HepG2 (cell line): ENCODE results near the gene RGS10. TPM values are rescaled to one million over a fixed set of nuclear protein-coding genes. Genes with fewer than 3 reads are reported as not detected.

Experiments used
- GFI1 ChIP-seq: sonication (generic); formaldehyde crosslinking; IDR thresholded peaks from 2 replicates; pipeline ENCODE4 v1.5.0; 2020; ENCODE audit warnings: missing genetic modification reagents, mild to moderate bottlenecking, borderline replicate concordance
- HOXA3 ChIP-seq: sonication (generic); formaldehyde crosslinking; IDR thresholded peaks from 2 replicates; pipeline ENCODE4 v1.5.0; 2020; ENCODE audit warnings: missing genetic modification reagents
- KDM6A ChIP-seq: IDR thresholded peaks from 2 replicates; pipeline ENCODE4 v1.6.1; 2016; ENCODE audit warnings: low read depth
- KLF12 ChIP-seq: sonication (generic); formaldehyde crosslinking; IDR thresholded peaks from 2 replicates; pipeline ENCODE4 v1.4.0; 2020; ENCODE audit warnings: missing genetic modification reagents, borderline replicate concordance
- MATR3 ChIP-seq: sonication (generic); formaldehyde crosslinking; IDR thresholded peaks from 2 replicates; pipeline ENCODE4 v1.4.0; 2020; ENCODE audit warnings: missing genetic modification reagents
- MED13 ChIP-seq: sonication (generic); formaldehyde crosslinking; IDR thresholded peaks from 2 replicates; pipeline ENCODE4 v1.5.0; 2020; ENCODE audit warnings: missing genetic modification reagents
- NFKBIZ ChIP-seq: IDR thresholded peaks from 2 replicates; pipeline ENCODE4 v1.6.1; 2018; ENCODE audit warnings: missing genetic modification reagents, missing compliant biosample characterization
- NR2F6 ChIP-seq, 2 experiments: IDR thresholded peaks; 2 replicates each; pipeline ENCODE4 v1.6.1; 2016; ENCODE audit warnings: antibody characterized with exemption in 1 of 2, mild to moderate bottlenecking in 1 of 2
- PLSCR1 ChIP-seq: sonication (generic); formaldehyde crosslinking; IDR thresholded peaks from 2 replicates; pipeline ENCODE4 v1.5.0; 2020; ENCODE audit warnings: missing genetic modification reagents, mild to moderate bottlenecking, borderline replicate concordance
- PREB ChIP-seq: sonication (generic); formaldehyde crosslinking; IDR thresholded peaks from 2 replicates; pipeline ENCODE4 v1.4.0; 2020; ENCODE audit warnings: missing genetic modification reagents
- RARA ChIP-seq: IDR thresholded peaks from 2 replicates; pipeline ENCODE4 v1.6.1; 2016; ENCODE audit warnings: missing genetic modification reagents, missing compliant biosample characterization
- THYN1 ChIP-seq: sonication (generic); formaldehyde crosslinking; IDR thresholded peaks from 2 replicates; pipeline ENCODE4 v1.8.1; 2023; ENCODE audit warnings: low read depth, mild to moderate bottlenecking, moderate library complexity, missing genetic modification reagents, borderline replicate concordance
- ZBTB43 ChIP-seq: sonication (generic); formaldehyde crosslinking; conservative IDR thresholded peaks from 2 replicates; pipeline ENCODE4 v1.4.0; 2020; ENCODE audit warnings: missing genetic modification reagents
- ZFY ChIP-seq: sonication (generic); formaldehyde crosslinking; IDR thresholded peaks from 2 replicates; pipeline ENCODE4 v1.4.0; 2020; ENCODE audit warnings: missing genetic modification reagents
- ZHX2 ChIP-seq, 2 experiments: sonication (generic) in 1 of 2; formaldehyde crosslinking in 1 of 2; IDR thresholded peaks; 2 replicates each; pipeline versions ENCODE4 v1.6.1 to v1.9.0; 2014 to 2022; ENCODE audit warnings: antibody characterized with exemption in 1 of 2, borderline replicate concordance in 1 of 2, inconsistent platforms in 1 of 2, low read depth in 1 of 2, missing genetic modification reagents in 1 of 2
- ZNF230 ChIP-seq: sonication (generic); formaldehyde crosslinking; IDR thresholded peaks from 2 replicates; pipeline ENCODE4 v1.4.0; 2020; ENCODE audit warnings: mild to moderate bottlenecking, missing genetic modification reagents
- ZNF629 ChIP-seq: sonication (generic); formaldehyde crosslinking; conservative IDR thresholded peaks from 2 replicates; pipeline ENCODE4 v1.5.0; 2020; ENCODE audit warnings: missing genetic modification reagents
- polyA plus RNA-seq, 8 experiments: library from polyadenylated mRNA; depleted of rRNA in 3 of 8; stranded (reverse) in 7 of 8; unstranded in 1 of 8; fragments of >200 nt; fragmentation: Illumina TruSeq in 4 of 8; extraction: Trizol in 4 of 8; gene quantifications; 2 replicates each; pipeline versions ENCODE4 v1.2.1 to v1.2.3, GENCODE V29; 2011 to 2016; ENCODE audit warnings: low read depth in 4 of 8, missing spikeins in 1 of 8, mixed read lengths in 1 of 8; ENCODE audit not compliant: insufficient read depth in 1 of 8
- total RNA-seq, 5 experiments: library from RNA; depleted of rRNA; stranded (reverse); fragments of >200 nt; fragmentation: Illumina TruSeq; extraction: Trizol; gene quantifications; 2 replicates each; pipeline ENCODE4 v1.2.3, GENCODE V29; 2016; ENCODE audit warnings: low read depth in 1 of 5

RGS10 gene
- total and polyA plus RNA-seq, 2 of the 13 experiments (the other 11 are each of a cell fraction or from before 2014, with no cell fraction given) = 1.7 to 5.1 TPM

- TF ChIP-seq ZHX2 (IDR thresholded peaks at IDR 0.05; ENCODE audit: low read depth) (no peak), ZHX2 (CRISPR knock-in tag; IDR thresholded peaks at IDR 0.05; ENCODE audit: borderline replicate concordance) (no peak), PREB (CRISPR knock-in tag) (no peak), PLSCR1 (CRISPR knock-in tag) (no peak), THYN1 (CRISPR knock-in tag) (no peak), GFI1 (peak; percentile 57; the same call in 1 of the 2 replicates), MED13 (CRISPR knock-in tag) (no peak), ZNF629 (CRISPR knock-in tag) (0 out of 2 replicates have a peak, but pooled peaks have one; percentile 24), ZBTB43 (peak; percentile 84; the same call in 1 of the 2 replicates), ZNF230 (CRISPR knock-in tag) (0 out of 2 replicates have a peak, but pooled peaks have one; percentile 63), NR2F6 (IDR thresholded peaks at IDR 0.05) (peak; percentile 78), NR2F6 (CRISPR knock-in tag; IDR thresholded peaks at IDR 0.05) (peak; percentile 90), RARA (peak; percentile 90), ZFY (peak; percentile 52), KLF12 (CRISPR knock-in tag) (0 out of 2 replicates have a peak, but pooled peaks have one; percentile 38), NFKBIZ (CRISPR knock-in tag) (no peak), MATR3 (no peak), HOXA3 (peak; percentile 75; the same call in 1 of the 2 replicates), KDM6A (CRISPR knock-in tag) (peak; percentile 43; the same call in 1 of the 2 replicates)
Measured at GRCh38 chr10:119498889-119499676, 43.4 kb downstream of the RGS10 start (continued).
